ENCODE data around the gene OPCML.

Gene OPCML

DNA sequence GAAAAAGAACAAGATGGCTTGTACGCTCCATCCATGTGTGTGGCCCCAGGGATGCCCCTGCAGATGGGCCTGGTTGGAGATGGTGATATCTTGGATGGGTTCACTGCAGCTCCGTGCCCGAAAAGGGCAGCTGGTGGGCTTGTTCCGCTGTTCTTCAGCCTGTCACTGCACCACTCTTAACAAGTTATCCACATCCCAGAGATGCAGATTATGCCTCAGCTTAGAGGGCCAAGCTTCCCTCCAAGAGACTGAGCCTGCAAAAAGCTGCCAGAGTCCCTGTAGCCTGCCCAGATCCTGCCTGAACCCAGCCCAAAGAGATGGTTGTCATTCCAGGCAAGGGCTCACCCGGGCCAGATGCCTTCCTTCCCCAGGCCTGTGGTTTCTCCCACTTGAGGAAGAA lies 308.0 kb downstream of the OPCML start:
- DNase-seq, result no peak

DNA sequence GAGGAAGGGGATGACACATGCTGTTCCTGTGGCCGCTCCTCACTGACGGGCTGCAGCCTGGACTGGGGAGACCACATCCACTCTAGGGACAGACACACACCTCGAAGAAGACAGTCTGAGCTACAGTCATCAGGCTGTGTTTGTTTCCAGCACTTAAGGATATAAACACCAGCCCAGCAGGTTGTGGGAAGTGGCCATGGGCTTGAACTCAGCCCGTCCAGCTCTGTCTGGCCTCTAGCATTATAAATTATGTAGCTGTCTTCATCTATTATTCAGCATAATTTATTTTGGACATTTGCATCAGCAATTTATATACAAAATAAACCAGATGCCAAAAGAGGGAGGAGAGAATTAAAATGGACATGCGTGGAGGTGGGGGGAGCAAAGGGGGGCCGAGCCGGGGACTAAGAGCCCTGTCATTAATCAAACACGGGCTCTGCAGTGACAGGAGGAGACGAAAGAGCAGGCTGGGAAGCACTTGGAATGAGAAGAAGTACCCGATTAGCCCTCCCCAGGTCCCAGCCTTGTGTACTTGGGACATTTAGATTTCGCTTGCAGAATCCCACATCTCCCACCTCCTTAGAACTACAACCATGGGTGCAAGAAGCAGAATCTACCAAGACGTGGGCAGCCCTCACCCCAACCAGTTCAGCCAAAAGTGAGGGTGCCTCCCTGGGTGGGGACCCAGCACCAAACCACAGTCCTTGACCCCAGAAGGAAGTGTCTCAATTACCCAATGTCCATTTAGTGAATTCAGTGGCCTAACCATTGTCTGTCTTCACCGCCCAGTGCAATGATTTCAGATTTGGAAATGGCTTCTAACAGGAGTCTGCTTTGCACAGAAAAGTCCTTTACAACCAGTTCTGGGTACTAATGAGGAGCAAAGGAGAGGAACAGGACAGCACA lies 309.6 kb downstream of the OPCML start:
- no peak for DNase-seq

DNA sequence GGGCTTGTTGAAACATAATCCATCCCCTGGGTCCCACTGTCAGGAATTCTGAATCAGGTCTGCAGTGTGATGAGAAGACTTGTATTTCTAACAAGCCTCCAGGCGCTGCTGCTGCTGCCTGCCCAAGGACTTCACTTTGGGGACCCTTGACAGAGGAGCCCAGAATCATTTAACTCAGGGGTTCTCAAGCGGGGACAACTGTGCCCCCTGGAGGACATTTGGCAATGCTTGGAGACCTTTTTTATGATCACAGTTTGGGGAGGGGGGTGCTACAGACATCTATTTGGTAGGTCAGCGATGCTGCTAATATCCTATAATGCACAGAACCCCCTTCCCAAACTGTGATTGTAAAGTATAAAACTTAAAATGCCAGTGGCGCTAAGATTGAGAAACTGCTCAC lies 312.8 kb downstream of the OPCML start:
- DNase-seq, result no peak

DNA sequence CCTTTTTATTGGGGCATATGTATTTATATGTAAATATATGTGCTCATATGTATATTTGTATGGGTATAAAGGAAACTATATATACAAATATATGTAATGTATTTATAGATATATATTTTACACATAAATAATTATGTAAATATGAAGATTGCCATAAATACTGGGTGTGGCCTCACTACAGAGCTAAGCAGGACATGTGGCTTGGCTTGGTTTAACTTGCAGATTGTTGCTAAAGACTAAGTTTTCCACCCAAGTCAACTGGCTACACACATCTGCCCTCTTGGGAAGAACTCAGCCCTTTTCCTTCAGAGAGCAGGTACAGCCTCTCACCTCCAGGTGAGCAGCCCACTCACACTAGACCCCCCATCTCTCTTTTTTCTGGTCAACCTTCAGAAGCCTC lies 315.5 kb downstream of the OPCML start:
- no peak for DNase-seq

DNA sequence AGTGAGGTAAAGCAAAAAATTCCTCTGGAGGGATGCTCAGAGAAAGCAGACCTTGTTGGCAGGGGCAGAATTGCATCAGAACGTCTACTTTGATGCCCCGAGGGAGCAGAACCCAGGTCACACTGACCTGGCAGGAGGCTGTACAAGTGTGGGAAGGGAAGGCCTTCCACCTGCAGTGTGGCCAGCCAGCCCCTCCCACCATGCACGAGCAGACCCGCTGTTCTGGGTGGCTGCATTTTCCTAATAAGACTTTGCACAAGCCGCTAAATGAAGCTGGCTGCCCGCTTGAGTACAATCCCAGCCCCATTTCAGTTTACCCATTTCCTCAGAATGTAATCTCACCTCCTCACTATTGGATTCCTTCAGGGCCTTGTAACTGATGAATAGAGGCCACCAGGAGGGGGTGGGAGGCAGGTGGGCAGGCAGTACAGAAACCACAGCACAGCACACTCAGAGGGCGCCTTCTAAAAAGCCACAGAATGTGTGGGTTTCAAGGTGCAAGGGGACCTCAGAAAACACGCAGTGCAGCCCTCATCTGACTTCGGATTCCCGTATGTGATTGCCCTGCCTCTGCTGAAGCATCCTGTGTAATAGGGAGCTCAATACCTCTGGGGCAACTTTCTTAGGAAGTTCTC lies 316.6 kb downstream of the OPCML start:
- no peak for DNase-seq

DNA sequence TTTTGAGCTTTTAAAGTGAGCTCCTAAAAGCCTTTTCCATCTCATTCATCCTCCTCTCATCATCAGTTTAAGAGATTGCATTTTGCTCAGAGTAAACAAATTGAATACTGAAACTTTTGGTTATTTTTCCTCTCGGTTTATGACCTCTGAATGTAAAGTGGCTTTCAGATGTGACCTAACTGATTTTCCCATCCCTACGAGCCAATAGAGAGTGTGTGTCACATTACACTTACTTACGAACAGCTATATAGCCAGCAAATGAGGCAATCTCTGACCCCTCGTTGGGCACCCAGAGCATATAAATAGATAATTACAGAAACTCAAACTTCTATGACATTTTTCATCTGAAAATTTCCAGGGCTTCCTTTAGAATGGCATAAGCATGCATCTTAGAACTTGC lies 317.7 kb downstream of the OPCML start:
- DNase-seq, result no peak

DNA sequence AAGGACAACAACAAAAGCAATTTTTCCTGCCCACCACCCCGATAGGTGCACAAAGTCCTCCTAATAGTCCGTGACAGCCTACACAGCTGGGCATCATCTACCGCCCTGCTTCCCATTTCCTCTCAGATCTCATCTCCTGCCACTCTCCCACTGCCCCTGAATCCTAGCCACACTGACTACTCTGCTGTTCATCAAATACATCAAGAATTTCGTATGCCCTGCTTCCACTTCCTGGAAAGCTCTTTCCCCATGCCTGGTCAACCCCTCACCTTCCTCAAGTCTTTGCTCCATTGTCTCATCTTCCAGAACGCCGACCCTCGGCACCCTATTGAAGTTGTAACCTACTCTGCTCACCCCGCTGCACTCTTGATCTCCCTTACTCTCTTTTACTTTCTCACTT lies 320.1 kb downstream of the OPCML start:
- no peak for DNase-seq

DNA sequence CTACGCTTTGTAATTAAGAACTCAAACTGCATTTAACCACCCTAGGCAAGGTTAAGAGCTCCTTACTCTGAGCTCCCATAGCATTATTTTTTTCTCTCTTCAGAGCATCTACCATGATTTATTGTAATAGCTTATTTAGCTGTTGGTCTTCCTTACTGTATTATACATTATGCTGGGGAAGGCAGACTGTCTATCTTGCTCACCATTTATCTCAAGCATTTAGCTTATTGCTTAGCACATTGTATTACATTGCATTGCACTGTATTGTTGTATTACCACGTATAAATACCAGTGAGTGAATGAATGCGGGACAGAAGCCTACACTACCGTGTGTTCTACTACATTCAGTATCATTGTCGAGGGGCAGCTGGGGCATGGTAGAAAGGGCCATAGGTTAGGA lies 324.3 kb downstream of the OPCML start:
- no peak for DNase-seq

DNA sequence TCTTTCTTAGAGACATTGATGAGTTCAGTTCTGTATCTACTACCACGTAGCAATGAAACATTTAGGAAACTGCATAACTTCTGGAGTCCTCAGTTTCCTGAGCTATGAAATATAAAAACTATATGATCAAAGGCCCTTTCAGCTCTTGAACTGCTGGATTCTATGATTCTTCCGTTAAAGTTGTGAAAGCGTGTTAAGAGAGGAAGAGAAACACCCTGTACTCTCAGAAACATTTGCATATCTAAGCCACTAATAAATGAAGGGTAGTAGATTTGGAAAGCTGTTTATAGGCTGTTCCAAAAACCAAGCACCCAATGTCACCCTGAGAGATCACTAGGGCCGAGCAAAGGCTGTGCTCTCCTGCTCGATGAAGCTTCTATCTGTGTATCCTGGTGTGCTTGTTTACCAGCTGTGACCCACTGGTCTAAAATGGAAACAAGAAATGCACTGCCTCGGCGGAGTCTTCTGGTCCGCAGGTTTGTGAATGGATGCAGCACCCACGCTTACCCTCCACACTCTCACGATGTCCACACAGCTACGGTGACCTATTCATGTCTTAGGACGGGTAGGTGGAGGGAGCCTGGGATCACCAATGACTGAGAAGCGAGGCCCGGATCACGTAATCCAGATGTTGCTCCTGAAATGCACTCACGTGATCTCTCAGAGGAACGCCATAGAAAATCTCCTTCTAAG lies 325.8 kb downstream of the OPCML start:
- DNase-seq, result no peak

DNA sequence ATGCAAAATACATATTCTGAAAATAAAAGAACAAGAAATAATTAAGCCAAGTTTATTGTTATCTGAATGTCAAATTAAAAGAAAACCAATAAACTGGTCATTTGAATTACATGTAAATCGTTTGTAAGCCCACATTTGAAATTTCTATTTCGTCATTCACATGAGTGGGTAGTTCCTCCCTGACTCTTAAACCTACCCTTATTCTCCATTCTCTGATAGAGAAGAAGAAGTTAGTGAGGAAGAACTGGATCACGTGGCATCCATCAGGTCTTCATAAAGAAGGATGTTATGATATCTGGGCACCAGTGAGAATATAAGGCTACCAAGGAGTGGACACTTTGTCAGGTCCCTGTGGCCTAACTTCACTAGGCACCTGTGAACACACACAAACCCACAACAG lies 328.1 kb downstream of the OPCML start:
- DNase-seq, result no peak

DNA sequence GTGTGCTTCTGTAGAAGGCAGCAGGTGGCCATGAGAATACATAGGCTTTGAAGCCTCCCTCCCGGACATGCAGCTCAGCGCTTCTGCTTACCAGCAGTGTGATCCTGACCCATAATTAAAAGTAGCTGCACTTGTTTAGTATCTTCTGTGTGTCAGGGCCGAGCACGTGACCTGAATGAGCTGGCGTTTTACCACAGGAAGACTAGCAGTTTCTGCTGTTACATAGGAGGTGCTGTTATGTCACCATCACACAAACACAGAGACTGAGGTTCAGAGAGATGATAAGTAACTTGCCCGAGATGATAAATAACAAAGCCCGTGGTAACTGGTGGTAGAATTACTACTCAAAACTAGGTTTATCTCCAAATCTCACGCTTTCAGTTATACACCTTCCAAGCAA lies 329.5 kb downstream of the OPCML start:
- DNase-seq, result no peak

DNA sequence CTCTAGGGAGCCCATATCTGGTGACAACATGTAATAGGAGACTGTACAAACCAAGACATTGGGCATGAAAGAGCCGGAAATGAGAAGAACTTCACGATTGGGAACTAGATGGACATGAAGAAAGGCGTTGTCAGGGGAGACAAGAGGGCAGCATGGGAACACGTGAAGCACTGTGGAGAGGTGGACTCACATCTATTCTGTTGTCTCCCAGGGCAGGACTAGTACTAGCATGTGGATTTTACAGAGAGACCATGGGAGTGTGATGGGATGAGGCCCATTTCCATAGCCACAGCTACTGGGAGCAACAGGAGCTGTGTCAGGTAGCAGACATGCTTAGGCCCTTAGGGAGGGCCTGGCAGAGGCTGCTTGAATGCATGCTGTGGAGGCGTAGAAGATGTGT lies 333.9 kb downstream of the OPCML start:
- no peak for DNase-seq

DNA sequence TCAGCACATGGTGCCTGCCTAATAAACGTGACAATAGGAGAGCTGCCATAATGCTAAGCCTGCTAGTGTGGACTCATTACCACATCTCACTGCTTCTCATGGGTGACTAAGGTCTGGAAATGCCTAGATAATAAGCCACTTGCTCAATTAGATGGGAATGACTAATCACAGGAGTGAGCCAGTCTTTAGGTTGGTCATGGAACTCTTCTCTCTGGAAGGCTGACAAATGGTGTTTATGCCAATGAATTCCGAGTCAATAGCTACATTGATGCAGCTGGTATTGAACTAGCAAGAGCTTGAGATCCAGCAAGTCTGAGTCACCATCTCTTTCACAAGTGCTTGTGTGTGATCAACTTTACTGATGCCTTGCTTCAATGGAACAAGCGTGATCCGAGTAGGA lies 334.9 kb downstream of the OPCML start:
- no peak for DNase-seq

DNA sequence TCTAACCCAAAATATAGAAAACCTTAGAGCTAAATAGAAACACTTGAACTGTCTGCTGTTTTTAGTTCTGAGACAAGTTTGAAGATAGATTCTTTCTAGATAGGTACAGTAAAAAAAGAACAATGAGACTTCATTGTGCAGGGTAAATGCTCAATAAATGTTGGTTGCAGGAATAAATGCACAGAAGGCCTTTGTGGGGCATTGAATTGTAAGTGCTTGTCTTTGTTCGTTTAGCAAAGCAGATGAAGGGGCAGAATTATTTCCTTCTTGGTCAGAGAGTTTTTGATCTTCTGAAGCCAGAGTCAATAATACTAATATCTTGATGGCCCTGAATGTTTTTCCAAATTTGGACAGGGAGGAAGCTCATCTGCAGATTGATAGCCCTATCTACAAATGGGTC lies 340.4 kb downstream of the OPCML start:
- no peak for DNase-seq

DNA sequence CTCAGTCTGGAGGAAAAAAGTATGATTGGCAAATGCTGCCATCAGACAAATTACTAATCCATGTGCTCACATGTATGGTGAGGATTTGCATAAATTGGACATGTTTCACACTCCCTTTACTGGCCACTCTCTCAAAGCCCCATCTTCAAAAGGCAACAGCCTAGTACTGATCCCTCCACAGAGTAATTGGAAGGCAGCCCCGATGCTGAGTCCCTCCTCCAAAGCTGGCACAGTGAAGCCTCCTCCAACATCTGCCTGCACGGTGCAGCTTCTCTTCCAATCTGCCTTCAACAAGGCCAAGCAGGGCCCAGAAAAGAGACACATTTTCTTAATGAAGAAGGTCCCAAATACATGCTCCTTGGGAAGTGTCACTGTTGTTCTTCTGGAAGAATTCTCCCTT lies 350.6 kb downstream of the OPCML start:
- DNase-seq, result no peak

DNA sequence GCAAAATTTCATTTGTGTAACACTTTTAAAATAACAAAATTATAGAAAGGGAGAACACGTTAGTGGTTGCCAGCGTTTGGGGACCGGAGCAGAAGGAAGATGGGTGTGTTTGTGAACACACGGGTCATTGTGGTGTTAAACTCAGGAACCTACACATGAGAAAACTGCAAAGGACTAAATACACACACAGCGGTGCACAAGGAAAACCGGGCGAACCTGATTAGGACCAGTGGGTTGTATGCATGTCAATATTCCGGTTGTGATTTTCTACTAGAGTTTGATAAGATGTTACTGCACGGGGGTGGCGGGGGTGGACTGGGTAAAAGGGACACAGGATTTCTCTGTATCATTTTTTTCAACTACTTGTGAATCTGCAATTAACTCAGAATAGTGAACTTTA lies 351.2 kb downstream of the OPCML start:
- no peak for DNase-seq

DNA sequence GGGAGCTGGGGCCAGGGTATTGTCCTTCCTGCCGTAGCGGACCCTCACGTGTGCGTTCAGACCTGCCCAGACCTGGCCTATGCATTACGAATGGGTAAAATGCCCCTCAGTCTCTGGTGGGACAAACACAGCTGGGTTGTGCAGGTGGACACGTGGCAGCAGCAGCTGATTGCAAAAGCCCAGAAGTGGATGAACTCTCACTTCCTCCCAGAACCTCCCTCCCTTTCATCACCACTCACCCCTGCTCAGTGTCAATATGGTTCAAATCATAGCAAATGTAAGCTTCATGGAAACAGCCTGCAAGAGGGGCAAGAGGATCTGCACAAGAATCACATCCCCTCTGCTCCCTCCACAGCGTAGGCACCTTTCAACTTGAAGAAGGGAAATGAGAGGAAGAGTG lies 352.1 kb downstream of the OPCML start:
- DNase-seq, result no peak

DNA sequence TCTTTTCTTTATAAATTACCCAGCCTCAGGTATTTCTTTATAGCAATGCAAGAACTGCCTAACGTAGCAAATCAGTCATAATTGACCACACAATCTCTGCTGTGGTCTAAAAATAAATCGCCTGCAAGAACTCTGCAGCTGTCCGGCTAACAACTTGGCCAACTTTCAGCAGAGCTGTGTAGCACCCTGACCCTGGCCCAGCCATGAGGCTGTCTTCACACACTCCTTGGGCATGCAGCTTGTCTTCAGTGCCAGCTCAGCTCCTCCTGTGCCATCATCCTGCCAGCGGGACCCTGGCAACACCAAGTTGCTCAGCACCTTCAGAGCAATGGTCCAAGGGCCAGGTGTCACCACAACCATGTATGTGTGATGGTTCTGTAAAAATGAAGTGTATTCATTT lies 355.6 kb downstream of the OPCML start:
- no peak for DNase-seq

DNA sequence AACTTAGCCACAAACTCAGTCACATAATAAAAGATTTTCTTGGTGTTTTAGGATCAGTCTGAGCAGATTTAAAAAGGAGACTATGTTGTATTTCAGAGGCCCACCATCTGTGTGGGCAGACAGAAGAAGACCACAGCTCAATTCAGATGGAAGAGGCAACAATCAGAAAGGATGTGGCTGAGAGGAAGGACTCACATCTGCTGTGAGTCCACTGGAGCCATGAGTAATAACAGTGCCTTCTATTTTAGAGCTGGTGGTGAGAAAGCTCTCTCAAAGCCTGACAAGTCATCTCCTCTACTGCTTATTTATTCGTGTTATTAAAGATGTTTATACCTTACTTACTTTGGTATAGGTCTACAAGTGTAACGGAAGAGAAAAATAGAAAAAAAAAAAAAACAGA lies 357.2 kb downstream of the OPCML start:
- no peak for DNase-seq

DNA sequence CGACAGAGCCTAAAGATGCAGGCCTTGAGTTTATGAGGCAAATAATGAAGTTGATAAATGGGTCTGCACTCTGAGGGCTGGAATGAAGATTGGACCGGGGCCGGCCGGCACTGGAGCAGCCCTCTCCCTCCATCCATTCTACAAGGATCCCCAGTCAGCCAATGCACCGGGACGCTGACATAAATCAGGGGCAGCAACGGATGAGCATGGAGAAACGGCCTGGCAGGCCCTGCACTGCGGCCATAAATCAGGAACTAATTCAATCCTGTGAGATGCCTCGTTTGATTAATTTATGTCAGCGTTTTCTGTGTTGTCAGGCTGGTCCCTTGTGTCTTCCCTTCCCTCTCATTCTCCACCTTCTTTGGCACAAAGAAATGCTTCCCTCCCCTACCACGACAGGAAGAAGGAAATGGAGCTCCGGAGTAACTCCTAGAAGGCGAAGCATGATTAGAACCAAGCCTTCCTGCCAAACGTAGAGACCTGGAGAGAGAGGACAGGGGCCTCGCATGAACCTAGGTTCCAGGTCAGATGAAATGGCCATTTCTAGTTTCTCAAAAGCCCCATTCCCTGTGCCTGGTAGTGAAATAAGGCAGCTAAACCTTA lies 358.4 kb downstream of the OPCML start:
- no peak for DNase-seq

DNA sequence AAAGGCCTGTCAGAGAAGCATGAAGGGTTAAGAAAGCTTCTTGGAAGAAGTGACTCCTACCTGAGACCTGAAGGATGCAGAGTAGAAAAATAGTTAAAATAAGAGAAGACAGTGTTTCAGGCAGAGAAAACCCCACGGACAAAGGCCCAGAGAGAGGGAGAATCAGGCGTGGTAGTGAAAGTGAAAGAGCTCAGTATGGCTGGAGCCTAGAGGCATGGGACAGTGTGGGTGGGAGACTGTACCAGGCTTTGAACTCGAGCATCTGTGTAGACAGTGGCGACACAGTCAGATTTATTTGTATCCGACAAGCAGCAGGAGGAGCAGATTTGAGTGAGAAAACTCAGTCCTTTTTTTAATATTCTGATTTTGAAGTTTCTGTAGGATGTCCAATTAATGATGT lies 360.0 kb downstream of the OPCML start:
- DNase-seq, result no peak

DNA sequence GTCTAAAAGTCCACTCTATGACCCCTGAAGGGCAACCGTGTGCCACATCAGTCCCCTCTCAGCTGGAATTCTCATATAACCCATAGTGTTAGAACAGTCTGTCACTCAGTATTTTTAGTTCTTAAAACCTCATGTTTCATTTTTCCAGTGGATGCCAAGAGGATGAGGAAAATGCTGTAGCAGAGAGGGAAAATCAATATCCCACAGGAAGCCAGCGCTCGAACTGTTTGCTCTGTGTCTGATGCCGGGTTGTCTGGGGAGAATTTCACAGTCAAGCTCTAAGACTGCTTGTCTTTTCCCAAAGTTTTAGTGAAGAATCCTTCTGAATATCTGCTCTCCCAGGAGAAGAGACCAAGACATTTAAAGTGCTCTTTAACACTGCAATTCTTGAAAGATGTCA lies 360.9 kb downstream of the OPCML start:
- DNase-seq, result no peak

DNA sequence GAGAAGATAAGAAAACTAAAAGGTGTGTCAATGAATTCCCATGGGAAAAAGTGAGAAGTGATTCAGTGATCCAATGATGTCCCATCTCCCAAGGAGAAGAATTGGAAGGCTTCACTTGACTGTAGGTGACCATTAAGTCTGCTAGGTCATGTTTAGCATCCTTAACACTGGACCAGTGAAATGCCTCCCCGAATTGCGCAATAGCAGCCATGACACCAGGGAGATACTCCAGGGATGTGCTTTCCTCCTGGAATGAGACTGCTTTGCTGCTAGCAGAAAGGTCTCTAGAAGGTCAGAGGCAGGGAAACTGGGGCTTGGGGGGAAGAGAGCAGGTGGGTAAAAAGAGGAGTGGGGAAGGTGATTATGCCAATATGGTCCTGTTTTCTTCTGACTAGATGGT lies 364.3 kb downstream of the OPCML start:
- no peak for DNase-seq

DNA sequence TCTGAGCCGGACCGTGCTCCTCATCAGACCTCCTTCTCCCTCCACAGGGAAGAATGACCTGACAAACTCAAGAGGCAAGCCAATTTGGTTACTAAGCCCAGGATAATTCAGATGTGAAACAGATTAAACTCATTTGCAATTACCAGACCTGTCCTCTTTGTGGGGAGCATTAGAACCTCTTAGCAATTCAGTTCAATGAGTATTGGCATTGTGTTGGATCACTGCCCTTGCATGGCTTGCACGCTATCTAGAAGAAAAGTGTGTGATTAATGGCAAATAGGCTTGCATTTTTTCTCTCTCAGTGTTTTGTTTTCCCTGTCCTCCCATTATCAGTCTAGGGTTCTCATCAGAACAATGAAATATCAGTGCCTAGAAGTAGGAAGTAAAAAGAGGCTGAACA lies 365.6 kb downstream of the OPCML start:
- no peak for DNase-seq

All from activated T-cell treated with anti-CD3 and anti-CD28 coated beads for 4 hours (primary cell).